ENCODE data around the gene ABHD2. TPM values are rescaled to one million over a fixed set of nuclear protein-coding genes. Genes with fewer than 3 reads are reported as not detected.
"Not testable (repeated sequence)": the region's sequence is repeated elsewhere in the genome, so short reads cannot be mapped to it uniquely, and the experiment has no call there.

The ABHD2 gene
- 202 TPM for total RNA-seq
- long read RNA-seq, full-length matches to known transcripts = 24 of 101 reads
- long read RNA-seq, partial matches to known transcripts = 10 of 101 reads
- long read RNA-seq, other reads (novel, unspliced or antisense) = 67 of 101 reads

- Histone ChIP-seq H3K4me3 (peak within 1 kb of the TSS; percentile 97), H3K4me1 (peaks cover 55% of the 10 kb centered on the region), H3K9me3 (no peaks in the 10 kb centered on the region), H3K27ac (peak within 1 kb of the TSS; percentile 93), H3K36me3 (no peaks in the 10 kb centered on the region), H3K27me3 (ENCODE audit: low read depth) (no peaks in the 10 kb centered on the region)
- intact Hi-C loops (cut with DNase I) = no loop called here
- ATAC-seq (peak; percentile 94 to 97), DNase-seq (peak; percentile 99)
- TF ChIP-seq CTCF (IDR thresholded peaks at IDR 0.05) = no peak
Measured at GRCh38 chr15:89087830-89088604, at the start of gene ABHD2. Gene ABHD2 (plus strand): TSS chr15:89088456. CDS start chr15:89116328, 27,872 bp downstream.

GRCh38 chr15:89039142-89039541, 49.1 kb upstream of the ABHD2 start:
- no peak for TF ChIP-seq CTCF (IDR thresholded peaks at IDR 0.05)
- DNase-seq (no peak), ATAC-seq (no peak)
- H3K27me3 ChIP-seq (ENCODE audit: low read depth) = no peaks in the 10 kb centered on the region
- H3K4me1 ChIP-seq = no peaks in the 10 kb centered on the region
- no peak overlapping the region for H3K27ac ChIP-seq
- H3K9me3 ChIP-seq = no peaks in the 10 kb centered on the region
- intact Hi-C loops (cut with DNase I) = no loop called here
- H3K4me3 ChIP-seq = no peak overlapping the region
- no peaks in the 10 kb centered on the region for H3K36me3 ChIP-seq

- Histone ChIP-seq H3K27ac (no peak overlapping the region), H3K36me3 (no peaks in the 10 kb centered on the region), H3K4me3 (no peak overlapping the region), H3K9me3 (no peaks in the 10 kb centered on the region), H3K4me1 (no peaks in the 10 kb centered on the region), H3K27me3 (ENCODE audit: low read depth) (no peaks in the 10 kb centered on the region)
- intact Hi-C loops (cut with DNase I) = no loop called here
- DNase-seq (no peak), ATAC-seq (no peak)
- TF ChIP-seq CTCF (IDR thresholded peaks at IDR 0.05) = no peak
Measured at GRCh38 chr15:89041507-89041906, 46.7 kb upstream of the ABHD2 start.

GRCh38 chr15:89042387-89042786, 45.9 kb upstream of the ABHD2 start:
- H3K27me3 ChIP-seq (ENCODE audit: low read depth) = no peaks in the 10 kb centered on the region
- H3K4me3 ChIP-seq = no peak overlapping the region
- H3K9me3 ChIP-seq = no peaks in the 10 kb centered on the region
- intact Hi-C loops (cut with DNase I) = no loop called here
- TF ChIP-seq CTCF (IDR thresholded peaks at IDR 0.05) = no peak
- H3K36me3 ChIP-seq = no peaks in the 10 kb centered on the region
- no peaks in the 10 kb centered on the region for H3K4me1 ChIP-seq
- no peak overlapping the region for H3K27ac ChIP-seq
- ATAC-seq (no peak), DNase-seq (no peak)

- no peak for TF ChIP-seq CTCF (IDR thresholded peaks at IDR 0.05)
- no peak for DNase-seq
- intact Hi-C loops (cut with DNase I) = no loop called here
- no peaks in the 10 kb centered on the region for H3K27me3 ChIP-seq (ENCODE audit: low read depth)
- H3K27ac ChIP-seq = no peak overlapping the region
- ATAC-seq = no peak
- no peak overlapping the region for H3K4me3 ChIP-seq
- H3K36me3 ChIP-seq = no peaks in the 10 kb centered on the region
- no peaks in the 10 kb centered on the region for H3K4me1 ChIP-seq
- no peaks in the 10 kb centered on the region for H3K9me3 ChIP-seq
Measured at GRCh38 chr15:89043031-89044002, 44.9 kb upstream of the ABHD2 start.

GRCh38 chr15:89049016-89049666, 39.1 kb upstream of the ABHD2 start:
- H3K4me1 ChIP-seq; H3K27me3 ChIP-seq (ENCODE audit: low read depth); H3K36me3 ChIP-seq; DNase-seq; H3K9me3 ChIP-seq; H3K27ac ChIP-seq; H3K4me3 ChIP-seq; ATAC-seq; intact Hi-C loops (cut with DNase I): not testable (repeated sequence)
